HG03039 (cell line): ENCODE measurements around the gene RIMS3.
"Not testable (repeated sequence)": the region's sequence is repeated elsewhere in the genome, so short reads cannot be mapped to it uniquely, and the experiment has no call there.

ENCODE experiments used
- ATAC-seq: cut with Tn5 transposase; IDR thresholded peaks from one replicate; pipeline ENCODE4 v1.9.1; 2021; ENCODE audit warnings: mild to moderate bottlenecking, moderate library complexity; ENCODE audit not compliant: unreplicated experiment

RIMS3 gene

DNA sequence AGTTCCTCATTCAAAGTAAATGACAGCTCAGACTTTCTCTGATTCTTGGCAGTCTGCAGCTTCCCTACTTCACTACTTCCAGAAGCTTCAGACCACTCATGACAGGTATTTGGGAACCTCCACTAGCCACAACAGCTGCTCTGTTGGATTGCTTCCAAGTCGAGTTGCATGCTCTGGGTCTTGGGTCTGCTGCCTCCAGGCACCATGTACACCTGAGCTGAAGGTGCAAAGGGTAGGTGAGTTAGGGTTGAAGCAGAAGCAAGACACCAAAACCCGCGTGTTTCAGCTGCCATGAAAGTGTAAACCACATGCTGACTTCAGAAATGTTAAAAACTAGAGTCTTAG, 71.3 kb downstream of the RIMS3 start:
- ATAC-seq = no peak

DNA sequence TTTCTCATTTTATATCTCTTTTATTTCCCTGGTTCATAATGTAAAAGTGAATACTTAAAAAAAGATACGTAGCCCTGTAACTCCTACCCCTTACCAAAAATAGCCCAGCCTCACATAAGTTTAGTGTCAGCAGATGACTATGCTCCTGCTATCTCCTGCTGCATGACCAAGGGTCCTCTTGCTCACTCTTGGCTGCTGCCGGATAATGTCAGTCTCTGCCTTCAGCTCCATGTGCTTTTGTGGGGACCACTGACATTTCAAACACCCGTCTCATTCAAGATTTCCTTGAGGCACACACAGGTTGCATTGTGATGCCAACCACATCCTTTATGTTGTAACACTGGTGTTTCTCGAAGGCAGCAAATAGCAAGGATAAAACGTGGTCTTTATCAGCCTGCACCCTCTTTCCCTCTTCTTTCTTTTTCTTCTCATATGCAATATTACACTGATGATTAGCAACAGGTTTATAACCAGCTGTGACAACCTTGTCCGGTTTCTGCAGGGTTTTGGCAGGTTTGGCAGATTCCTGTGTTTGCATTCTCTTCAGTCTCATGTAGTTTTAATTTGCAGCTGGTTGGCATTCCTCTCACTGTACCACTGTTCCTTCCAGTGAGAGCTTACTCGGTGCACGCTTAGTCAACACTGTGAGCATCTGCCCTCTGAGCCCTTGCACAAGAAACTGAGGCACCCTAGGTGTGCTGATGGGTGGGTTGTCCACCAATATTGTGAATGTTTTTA, 71.9 kb downstream of the RIMS3 start:
- no peak for ATAC-seq

DNA sequence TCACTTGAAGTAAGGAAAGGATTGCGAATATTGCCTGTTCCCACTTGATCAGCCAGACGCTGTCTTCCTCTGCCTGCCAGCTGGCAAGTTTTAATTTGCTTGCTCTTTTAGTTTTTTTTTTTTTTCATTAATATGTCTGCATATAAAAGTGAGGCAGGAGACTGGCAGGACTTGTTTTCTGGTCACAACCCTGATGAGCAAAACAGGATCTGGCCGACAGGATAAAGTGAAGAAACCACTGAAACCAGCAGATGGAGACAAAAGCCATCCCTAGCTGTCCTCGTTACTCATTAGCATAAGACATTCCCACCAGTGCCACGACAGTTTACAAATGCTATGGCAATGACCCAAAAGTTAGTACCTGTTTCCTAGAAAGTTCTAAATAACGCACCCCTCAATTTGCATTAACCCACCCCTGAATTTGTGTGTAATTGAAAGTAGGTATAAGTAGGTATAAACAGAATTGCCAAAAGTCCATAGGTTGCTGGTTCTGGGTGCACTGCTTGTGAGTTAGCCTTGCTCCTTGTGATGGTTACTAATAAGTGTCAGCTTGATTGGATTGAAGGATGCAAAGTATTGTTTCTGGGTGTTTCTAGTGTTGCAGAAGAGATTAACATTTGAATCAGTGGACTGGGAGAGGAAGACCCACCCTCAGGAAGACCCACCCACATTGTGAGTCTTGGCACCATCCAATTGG, 73.2 kb downstream of the RIMS3 start:
- no peak for ATAC-seq

DNA sequence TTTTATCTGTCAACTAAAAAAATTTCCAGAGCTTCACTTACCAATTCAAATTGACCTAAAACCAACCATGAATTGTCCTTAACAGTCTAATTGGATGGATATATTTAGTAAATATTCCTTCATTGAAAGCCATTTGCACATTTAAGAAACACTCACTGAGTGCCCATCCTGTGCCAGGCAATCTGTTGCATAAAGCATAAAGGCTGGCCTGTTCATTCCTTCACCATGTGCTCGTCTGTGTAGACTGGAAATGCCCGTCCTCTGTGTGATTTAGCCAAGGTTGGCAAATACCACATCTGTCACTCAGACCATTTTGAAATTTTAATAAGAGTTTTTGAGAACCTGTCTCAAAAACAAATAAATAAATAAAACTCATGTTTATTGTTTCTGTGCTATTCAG, 76.9 kb downstream of the RIMS3 start:
- ATAC-seq = no peak

DNA sequence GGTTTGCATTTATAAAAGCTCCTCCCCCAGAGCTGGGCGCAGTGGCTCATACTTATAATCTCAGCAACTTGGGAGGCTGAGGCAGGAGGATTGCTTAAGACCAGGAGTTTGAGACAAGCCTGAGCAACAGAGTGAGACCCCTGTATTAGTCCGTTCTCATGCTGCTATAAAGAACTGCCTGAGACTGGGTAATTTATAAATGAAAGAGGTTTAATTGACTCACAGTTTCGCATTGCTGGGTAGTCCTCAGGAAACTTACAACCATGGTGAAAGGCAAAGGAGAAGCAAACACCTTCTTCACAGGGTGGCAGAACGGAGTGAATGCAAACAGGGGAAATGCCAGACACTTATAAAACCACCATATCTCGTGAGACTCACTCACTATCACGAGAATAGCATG, 81.5 kb downstream of the RIMS3 start:
- ATAC-seq = no peak

DNA sequence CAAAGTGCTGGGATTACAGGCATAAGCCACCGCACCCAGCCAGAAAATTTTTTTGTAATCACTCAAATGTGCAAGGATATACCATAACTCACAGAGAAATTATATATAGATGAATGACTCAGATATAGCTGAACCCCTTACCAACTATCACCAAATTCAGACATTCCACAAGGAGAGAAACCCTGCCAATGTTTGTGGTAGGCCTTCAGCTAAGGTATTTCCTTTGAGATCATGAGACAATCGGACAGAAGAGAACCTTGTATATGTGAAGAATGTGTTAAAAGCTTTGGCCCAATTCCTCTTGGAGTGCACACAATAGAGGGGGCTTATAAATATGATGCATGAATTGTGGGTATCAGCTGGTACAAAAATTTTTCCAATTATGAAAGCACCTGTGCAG, 83.4 kb downstream of the RIMS3 start:
- no peak for ATAC-seq

DNA sequence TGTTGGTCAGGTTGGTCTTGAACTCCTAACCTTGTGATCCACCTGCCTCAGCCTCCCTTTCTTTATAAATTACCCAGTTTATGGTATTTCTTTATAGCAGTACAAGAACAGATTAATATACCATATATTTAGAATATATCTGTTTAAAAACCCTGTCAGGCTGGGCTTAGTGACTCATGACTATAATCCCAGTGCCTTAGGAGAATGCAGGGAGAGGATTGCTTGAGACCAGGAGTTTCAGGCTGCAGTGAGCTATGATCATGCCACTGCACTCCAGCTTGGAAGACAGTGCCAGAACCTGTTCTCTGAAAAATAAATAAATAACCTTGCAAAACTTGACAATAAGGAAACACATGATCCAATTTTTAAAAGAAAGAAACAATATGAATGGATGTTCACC, 90.1 kb downstream of the RIMS3 start:
- no peak for ATAC-seq

DNA sequence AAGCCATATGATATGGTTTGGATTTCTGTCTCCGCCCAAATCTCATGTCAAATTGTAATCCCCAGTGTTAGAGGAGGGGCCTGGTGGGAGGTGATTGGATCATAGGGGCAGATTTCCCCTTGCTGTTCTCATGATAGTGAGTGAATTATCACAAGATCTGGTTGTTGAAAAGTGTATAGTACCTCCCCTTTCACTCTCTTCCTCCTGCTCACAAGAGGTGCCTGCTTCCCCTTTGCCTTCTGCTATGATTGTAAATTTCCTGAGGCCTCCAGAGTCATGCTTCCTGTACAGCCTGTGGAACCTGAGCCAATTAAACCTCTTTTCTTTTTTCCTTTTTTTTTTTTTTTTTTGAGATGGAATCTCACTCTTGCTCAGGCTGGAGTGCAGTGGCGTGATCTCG, 90.7 kb downstream of the RIMS3 start:
- ATAC-seq = not testable (repeated sequence)
